IMR-90 (cell line): ENCODE measurements around the gene ATMIN. TPM values are rescaled to one million over a fixed set of nuclear protein-coding genes. Genes with fewer than 3 reads are reported as not detected.

ENCODE experiments used
- ATAC-seq: fragments of 200-7000 bp; cut with Tn5 transposase; 2 replicates; pipeline ENCODE4 v1.9.1; 2020; ENCODE audit warnings: low read depth, mild to moderate bottlenecking, moderate library complexity
- BruUV-seq: library from RNA; stranded (reverse); fragments of 400-500 nt; replicated peaks from 2 replicates; lab custom pipeline; 2021; lab: Mats Ljungman, UMichigan
- CTCF ChIA-PET: fragments of 300-600 bp; formaldehyde crosslinking; extraction: SDS; loops from one replicate; lab custom pipeline; 2021; ENCODE audit warnings: antibody characterized with exemption; lab: Yijun Ruan, JAX
- POLR2A ChIA-PET: fragments of 300-600 bp; sonication (Branson Sonifier 250); formaldehyde crosslinking; loops from one replicate; lab custom pipeline; 2022; ENCODE audit warnings: antibody characterized with exemption; ENCODE audit not compliant: unreplicated experiment; lab: Charles Lee
- DNase-seq: peaks from one replicate; pipeline ENCODE4 v3.0.0; 2013
- H2AFZ ChIP-seq: replicated peaks from 2 replicates; pipeline ENCODE3; 2013; ENCODE audit warnings: low read length, mild to moderate bottlenecking; ENCODE audit not compliant: poor library complexity
- H2AK5ac ChIP-seq: 2 replicates; pipeline ENCODE4 v1.6.1; 2013; ENCODE audit warnings: low read depth, low read length, inconsistent platforms
- H2AK9ac ChIP-seq: replicated peaks from 2 replicates; pipeline ENCODE3; 2013; ENCODE audit warnings: mild to moderate bottlenecking, low read depth, low read length, moderate library complexity; ENCODE audit not compliant: poor library complexity
- H2BK120ac ChIP-seq: 2 replicates; pipeline ENCODE4 v1.6.1; 2013; ENCODE audit warnings: low read depth, low read length, inconsistent platforms
- H2BK15ac ChIP-seq: 3 replicates; pipeline ENCODE4 v1.6.1; 2013; ENCODE audit warnings: low read depth, low read length, inconsistent platforms
- H2BK20ac ChIP-seq: 2 replicates; pipeline ENCODE4 v1.6.1; 2013; ENCODE audit warnings: low read depth, mild to moderate bottlenecking, inconsistent platforms, low read length, moderate library complexity
- H2BK5ac ChIP-seq: 2 replicates; pipeline ENCODE4 v1.6.1; 2013; ENCODE audit warnings: mild to moderate bottlenecking, low read depth, low read length, inconsistent platforms; ENCODE audit not compliant: poor library complexity, severe bottlenecking
- H3K14ac ChIP-seq: replicated peaks from 2 replicates; pipeline ENCODE4 v1.6.1; 2013; ENCODE audit warnings: low read depth, low read length, inconsistent platforms
- H3K18ac ChIP-seq: 2 replicates; pipeline ENCODE4 v1.6.1; 2013; ENCODE audit warnings: low read depth, low read length, control low read depth
- H3K23ac ChIP-seq: 2 replicates; pipeline ENCODE4 v1.6.1; 2013; ENCODE audit warnings: low read depth, low read length, inconsistent platforms
- H3K27ac ChIP-seq: 2 replicates; pipeline ENCODE4 v1.5.1; 2013; ENCODE audit warnings: mild to moderate bottlenecking, control low read depth, low read length; ENCODE audit not compliant: insufficient read depth
- H3K27me3 ChIP-seq: 2 replicates; pipeline ENCODE4 v1.6.1; 2013; ENCODE audit warnings: low read length; ENCODE audit not compliant: control insufficient read depth, insufficient read depth
- H3K36me3 ChIP-seq: 2 replicates; pipeline ENCODE4 v1.6.1; 2013; ENCODE audit warnings: low read length, mixed read lengths; ENCODE audit not compliant: control insufficient read depth, insufficient read depth
- H3K4ac ChIP-seq: 2 replicates; pipeline ENCODE4 v1.6.1; 2013; ENCODE audit warnings: low read depth, low read length, inconsistent platforms
- H3K4me1 ChIP-seq: 2 replicates; pipeline ENCODE4 v1.6.1; 2013; ENCODE audit warnings: low read length, mixed read lengths; ENCODE audit not compliant: control insufficient read depth, insufficient read depth
- H3K4me2 ChIP-seq: 2 replicates; pipeline ENCODE4 v1.6.1; 2013; ENCODE audit warnings: low read depth, mild to moderate bottlenecking, control low read depth, low read length, moderate library complexity
- H3K4me3 ChIP-seq: 2 replicates; pipeline ENCODE4 v1.5.1; 2013; ENCODE audit warnings: low read depth, mild to moderate bottlenecking, control low read depth, low read length, moderate library complexity; ENCODE audit not compliant: insufficient read depth
- H3K56ac ChIP-seq: 2 replicates; pipeline ENCODE4 v1.6.1; 2013; ENCODE audit warnings: low read length, inconsistent platforms; ENCODE audit not compliant: insufficient read depth; ENCODE audit errors: extremely low read depth
- H3K79me1 ChIP-seq, 2 experiments: 2 replicates each; pipeline ENCODE4 v1.6.1; 2013; ENCODE audit warnings: low read length in 2 of 2, inconsistent platforms in 1 of 2, low read depth in 1 of 2
- H3K9ac ChIP-seq: 2 replicates; pipeline ENCODE4 v1.6.1; 2013; ENCODE audit warnings: low read depth, low read length, control low read depth
- H3K9me1 ChIP-seq: 2 replicates; pipeline ENCODE4 v1.6.1; 2013; ENCODE audit warnings: low read length, inconsistent platforms; ENCODE audit not compliant: insufficient read depth
- H3K9me3 ChIP-seq: 2 replicates; pipeline ENCODE4 v1.6.1; 2013; ENCODE audit warnings: low read length; ENCODE audit not compliant: control insufficient read depth, insufficient read depth
- H4K20me1 ChIP-seq: 2 replicates; pipeline ENCODE4 v1.6.1; 2013; ENCODE audit warnings: low read length, inconsistent platforms; ENCODE audit not compliant: insufficient read depth
- H4K5ac ChIP-seq: 2 replicates; pipeline ENCODE4 v1.6.1; 2013; ENCODE audit warnings: mild to moderate bottlenecking, low read depth, low read length, control low read depth
- H4K8ac ChIP-seq, 2 experiments: 2 replicates each; pipeline ENCODE4 v1.6.1; 2013; ENCODE audit warnings: low read depth in 2 of 2, low read length in 2 of 2, control low read depth in 1 of 2, inconsistent platforms in 1 of 2
- H4K91ac ChIP-seq: 2 replicates; pipeline ENCODE4 v1.6.1; 2013; ENCODE audit warnings: low read depth, low read length, inconsistent platforms; ENCODE audit not compliant: insufficient read depth
- BHLHE40 ChIP-seq: fragments of 150-350 bp; IDR thresholded peaks from 2 replicates; pipeline ENCODE4 v1.6.1; 2016; ENCODE audit warnings: mild to moderate bottlenecking, low read depth, low read length
- CEBPB ChIP-seq: IDR thresholded peaks from 2 replicates; pipeline ENCODE4 v1.6.1; 2012; ENCODE audit warnings: low read depth, low read length, improper control_type of control experiment
- FOS ChIP-seq: fragments of 150-350 bp; IDR thresholded peaks from 2 replicates; pipeline ENCODE4 v1.6.1; 2016; ENCODE audit warnings: low read depth, low read length
- RFX5 ChIP-seq: IDR thresholded peaks from 2 replicates; pipeline ENCODE4 v1.8.0; 2012; ENCODE audit warnings: low read depth, mild to moderate bottlenecking, low read length, moderate library complexity
- SMC3 ChIP-seq: fragments of 150-350 bp; IDR thresholded peaks from 2 replicates; pipeline ENCODE4 v1.6.1; 2016; ENCODE audit warnings: low read depth, mild to moderate bottlenecking, antibody characterized with exemption, low read length, moderate library complexity
- WGBS, 2 experiments: methylation state at CpG; one replicate each; pipeline versions ENCODE4 v1.1.5 to v1.1.7; 2013; ENCODE audit warnings: missing lambda C conversion rate in 2 of 2; ENCODE audit not compliant: insufficient read length in 1 of 2; ENCODE audit errors: extremely low coverage in 2 of 2; 5-methylcytosine and 5-hydroxymethylcytosine counted together
- dilution Hi-C: fragments of 300-500 bp; cut with HindIII; formaldehyde crosslinking; loops from one replicate; pipeline ENCODE4 v1.14.3; 2018; ENCODE audit warnings: low sequenced_read_pairs; ENCODE audit not compliant: unreplicated experiment
- in situ Hi-C: fragments of 300-500 bp; cut with MboI; formaldehyde crosslinking; loops from 3 replicates; pipeline ENCODE4 v1.14.3; 2019; ENCODE audit warnings: low sequenced_read_pairs, inconsistent platforms, mixed read lengths
- intact Hi-C: fragments of 100-400 bp; cut with micrococcal nuclease; formaldehyde crosslinking; loops from 2 replicates; pipeline ENCODE4 v1.10.0; 2022
- polyA plus RNA-seq, 3 experiments: library from polyadenylated mRNA; depleted of rRNA; stranded (reverse); fragments of >200 nt; gene quantifications; 2 replicates each; pipeline ENCODE4 v1.2.3, GENCODE V29; 2012; ENCODE audit warnings: low replicate concordance in 1 of 3
- total RNA-seq: library from RNA; depleted of rRNA; stranded (reverse); fragments of >200 nt; gene quantifications from 2 replicates; pipeline ENCODE4 v1.2.3, GENCODE V29; 2012

ATMIN gene
- total and polyA plus RNA-seq, 2 of the 4 experiments (the other 2 are of a cell fraction): 15.8 to 45.9 TPM

DNA sequence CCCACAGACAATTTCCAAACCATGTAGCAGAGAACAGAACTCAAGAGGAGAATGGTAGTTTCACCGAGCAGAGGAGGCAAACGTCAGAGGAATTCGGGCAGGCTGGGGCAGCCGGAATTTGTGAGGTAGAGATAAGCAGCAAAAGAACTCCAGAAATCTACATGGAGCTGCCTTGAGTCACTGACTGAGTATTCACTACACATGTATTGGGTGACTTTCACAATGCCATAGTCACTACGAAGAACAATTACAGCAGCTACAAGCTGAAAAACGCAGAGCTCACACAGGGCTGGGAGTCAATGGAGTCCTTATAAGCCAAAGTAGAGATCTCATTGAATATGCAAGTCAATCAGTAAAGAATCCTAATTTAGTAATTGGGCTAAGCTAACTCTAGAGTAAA lies 42.3 kb upstream of the ATMIN start:
- Histone ChIP-seq H3K27me3 (no peaks in the 10 kb centered on the region), H3K4ac (peak overlapping the region; percentile 51; the same call in 1 of the 2 replicates), H3K4me2 (peak overlapping the region; percentile 94), H3K14ac (peak overlapping the region; percentile 57; the same call in 1 of the 2 replicates), H3K56ac (peak overlapping the region; percentile 67), H3K4me1 (peaks cover 13% of the 10 kb centered on the region), H2BK15ac (no peak overlapping the region), H2AK9ac (no peak overlapping the region), H3K4me3 (peak overlapping the region; percentile 35; the same call in 1 of the 2 replicates), H2BK5ac (peak overlapping the region; percentile 93), H4K91ac (peak overlapping the region; percentile 52; the same call in 1 of the 2 replicates), H3K9ac (peak overlapping the region; percentile 69), H4K20me1 (no peaks in the 10 kb centered on the region; the same call in 1 of the 2 replicates), H3K79me1 (peaks cover 32 to 45% of the 10 kb centered on the region in 2 experiments), H3K9me3 (no peaks in the 10 kb centered on the region), H4K5ac (no peak overlapping the region), H3K18ac (peak overlapping the region; percentile 72; the same call in 1 of the 2 replicates), H3K27ac (peak overlapping the region; percentile 86; the same call in 1 of the 2 replicates), H2AK5ac (no peak overlapping the region), H2BK120ac (peak overlapping the region; percentile 57), H3K9me1 (no peaks in the 10 kb centered on the region; the same call in 1 of the 2 replicates), H4K8ac (peak overlapping the region in 1 of 2 experiments; percentile 27; a peak in 1 of 4 replicates), H2AFZ (no peak overlapping the region), H3K23ac (peak overlapping the region; percentile 61; the same call in 1 of the 2 replicates), H2BK20ac (peak overlapping the region; percentile 38; the same call in 1 of the 2 replicates), H3K36me3 (no peaks in the 10 kb centered on the region; the same call in 1 of the 2 replicates)
- TF ChIP-seq CEBPB (peak; percentile 86), FOS (peak; percentile 43; the same call in 1 of the 2 replicates), RFX5 (no peak), SMC3 (no peak), BHLHE40 (peak; percentile 18; the same call in 1 of the 2 replicates)
- dilution Hi-C loops: no loop called here
- ChIA-PET POLR2A (no interaction called here), CTCF (interaction anchor here (1.0 kb wide), 1 partner anchor 11 kb away, joined by 7 read pairs; no protein-coding TSS in a partner anchor)
- intact Hi-C loops: no loop called here
- no TSS peak for BruUV-seq
- DNase-seq (peak; percentile 90), ATAC-seq (peak; percentile 87)
- in situ Hi-C loops: no loop called here
- WGBS, 2 experiments: no CpG with 5 or more reads among the region's 6 CpGs
